HG03135 (cell line): ENCODE results near the gene PRR7.

ENCODE experiments used
- ATAC-seq: cut with Tn5 transposase; IDR thresholded peaks from one replicate; pipeline ENCODE4 v1.9.1; 2021; ENCODE audit warnings: mild to moderate bottlenecking, moderate library complexity; ENCODE audit not compliant: unreplicated experiment

The PRR7 gene

GRCh38 chr5:177466861-177467260 lies 20.2 kb downstream of the PRR7 start:
- ATAC-seq = no peak

- no peak for ATAC-seq
Observed at GRCh38 chr5:177467436-177467835, 20.8 kb downstream of the PRR7 start.

- no peak for ATAC-seq
Observed at GRCh38 chr5:177468329-177468684, 21.7 kb downstream of the PRR7 start.

GRCh38 chr5:177468685-177469628 lies 22.3 kb downstream of the PRR7 start:
- ATAC-seq = no peak

GRCh38 chr5:177469750-177470525 lies 23.3 kb downstream of the PRR7 start:
- ATAC-seq = no peak

GRCh38 chr5:177470759-177471536 lies 24.3 kb downstream of the PRR7 start:
- ATAC-seq = no peak

- ATAC-seq = no peak
Observed at GRCh38 chr5:177471610-177472356, 25.2 kb downstream of the PRR7 start.

- peak; percentile 40 for ATAC-seq
Observed at GRCh38 chr5:177472460-177473442, 26.1 kb downstream of the PRR7 start.

GRCh38 chr5:177473443-177474001 lies 26.9 kb downstream of the PRR7 start, which contains the start of gene DBN1:
TSS of gene DBN1 (minus strand) at chr5:177473634. CDS start at chr5:177473521, 113 bp downstream.
- ATAC-seq = peak; percentile 37

- ATAC-seq = no peak
Observed at GRCh38 chr5:177474002-177474476, 27.4 kb downstream of the PRR7 start.

- ATAC-seq = no peak
Observed at GRCh38 chr5:177474846-177475562, 28.4 kb downstream of the PRR7 start.

GRCh38 chr5:177475563-177476427 lies 29.2 kb downstream of the PRR7 start:
- ATAC-seq = no peak

GRCh38 chr5:177476531-177477233 lies 30.1 kb downstream of the PRR7 start:
- ATAC-seq = no peak

- ATAC-seq = no peak
Observed at GRCh38 chr5:177477701-177478477, 31.3 kb downstream of the PRR7 start.

- ATAC-seq = no peak
Observed at GRCh38 chr5:177478711-177479646, 32.4 kb downstream of the PRR7 start.
